HG03439 (cell line): ENCODE data around the gene SAMD4A.

Source experiments
- ATAC-seq: cut with Tn5 transposase; IDR thresholded peaks from one replicate; pipeline ENCODE4 v1.9.1; 2021; ENCODE audit warnings: mild to moderate bottlenecking, moderate library complexity; ENCODE audit not compliant: unreplicated experiment

Gene SAMD4A

DNA sequence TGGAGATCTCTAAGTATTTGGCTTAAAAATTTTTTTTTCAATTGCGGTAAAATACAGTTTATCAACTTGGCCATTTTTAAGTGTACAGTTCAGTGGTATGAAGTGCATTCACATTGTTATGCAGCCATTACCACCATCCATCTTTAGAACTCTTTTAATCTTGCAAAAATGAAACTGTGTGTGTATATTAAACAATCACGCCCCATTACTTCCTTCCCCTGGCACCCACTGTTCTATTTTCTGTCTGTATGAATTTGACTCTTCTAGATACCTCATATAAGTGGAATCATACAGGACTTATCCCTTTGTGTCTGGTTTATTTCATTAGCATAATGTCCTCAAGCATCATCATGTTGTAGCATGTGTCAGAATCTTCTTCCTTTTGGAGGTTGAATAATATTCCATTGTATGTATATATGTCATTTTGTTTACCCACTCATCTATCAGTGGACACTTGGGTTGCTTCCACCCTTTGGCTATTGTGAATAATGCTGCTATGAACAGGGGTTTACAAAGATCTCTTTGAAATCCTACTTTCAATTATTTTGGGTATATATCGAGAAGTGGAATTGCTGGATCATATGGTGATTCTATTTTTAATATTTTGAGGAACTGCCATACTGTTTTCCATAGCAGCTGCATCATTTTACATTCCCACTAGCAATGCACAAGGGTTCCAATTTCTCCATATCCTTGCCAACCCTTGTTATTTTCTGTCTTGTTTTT is 62.9 kb downstream of the SAMD4A start:
- ATAC-seq: no peak

DNA sequence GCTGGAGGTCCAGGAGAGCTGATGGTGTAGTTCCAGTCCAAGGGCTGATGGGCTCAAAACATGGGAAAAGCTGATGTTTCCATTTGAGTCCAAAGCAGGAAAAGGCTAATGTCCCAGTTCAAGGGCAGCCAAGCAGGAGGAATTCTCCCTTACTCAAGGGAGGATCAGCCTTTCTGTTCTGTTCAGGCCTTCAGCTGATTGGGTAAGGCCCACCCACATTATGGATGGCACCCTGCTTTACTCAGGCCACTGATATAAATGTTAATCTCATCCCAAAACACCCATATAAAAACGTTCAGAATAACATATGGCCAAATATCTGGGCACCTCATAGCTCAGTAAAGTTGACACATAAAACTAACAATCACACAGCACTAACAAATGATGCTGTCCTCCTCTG is 64.1 kb downstream of the SAMD4A start:
- ATAC-seq: no peak

DNA sequence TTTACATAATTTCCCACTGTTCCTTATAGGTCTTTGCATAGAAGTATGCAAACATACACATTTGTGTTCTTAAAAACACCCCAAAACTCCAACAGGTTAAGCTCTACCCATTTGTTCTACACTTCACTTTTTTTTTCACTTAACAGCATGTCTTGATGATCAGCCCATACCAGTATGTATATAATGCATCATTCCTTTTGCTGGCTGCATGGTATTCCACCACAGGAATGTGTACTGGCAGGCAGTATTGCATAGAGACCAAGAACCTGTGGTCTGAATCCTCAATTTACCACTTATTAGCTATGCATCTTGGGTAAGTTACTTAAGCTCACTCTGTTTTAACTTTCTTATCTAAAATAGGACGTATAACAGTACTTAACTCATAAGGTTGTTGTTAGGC is 65.5 kb downstream of the SAMD4A start:
- ATAC-seq: no peak

DNA sequence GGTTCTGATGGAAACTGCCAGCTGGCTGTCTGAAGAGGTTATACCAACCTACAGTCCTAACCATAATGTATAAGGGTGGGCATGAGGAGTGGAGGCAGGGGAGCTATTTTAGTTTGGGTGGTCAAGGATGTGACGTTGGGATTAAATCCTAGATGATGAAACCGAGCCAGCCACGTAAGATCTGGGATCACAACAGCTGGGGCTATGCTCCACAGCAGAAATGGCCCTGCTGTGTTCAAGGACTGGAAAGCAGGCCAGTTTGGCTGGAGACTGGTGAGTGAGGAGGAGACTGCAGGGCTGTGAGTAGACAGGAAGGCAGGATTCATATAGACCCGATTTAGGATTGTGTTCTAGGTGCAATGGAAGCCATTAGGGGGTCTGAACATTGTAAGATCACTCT is 66.1 kb downstream of the SAMD4A start:
- ATAC-seq: no peak

DNA sequence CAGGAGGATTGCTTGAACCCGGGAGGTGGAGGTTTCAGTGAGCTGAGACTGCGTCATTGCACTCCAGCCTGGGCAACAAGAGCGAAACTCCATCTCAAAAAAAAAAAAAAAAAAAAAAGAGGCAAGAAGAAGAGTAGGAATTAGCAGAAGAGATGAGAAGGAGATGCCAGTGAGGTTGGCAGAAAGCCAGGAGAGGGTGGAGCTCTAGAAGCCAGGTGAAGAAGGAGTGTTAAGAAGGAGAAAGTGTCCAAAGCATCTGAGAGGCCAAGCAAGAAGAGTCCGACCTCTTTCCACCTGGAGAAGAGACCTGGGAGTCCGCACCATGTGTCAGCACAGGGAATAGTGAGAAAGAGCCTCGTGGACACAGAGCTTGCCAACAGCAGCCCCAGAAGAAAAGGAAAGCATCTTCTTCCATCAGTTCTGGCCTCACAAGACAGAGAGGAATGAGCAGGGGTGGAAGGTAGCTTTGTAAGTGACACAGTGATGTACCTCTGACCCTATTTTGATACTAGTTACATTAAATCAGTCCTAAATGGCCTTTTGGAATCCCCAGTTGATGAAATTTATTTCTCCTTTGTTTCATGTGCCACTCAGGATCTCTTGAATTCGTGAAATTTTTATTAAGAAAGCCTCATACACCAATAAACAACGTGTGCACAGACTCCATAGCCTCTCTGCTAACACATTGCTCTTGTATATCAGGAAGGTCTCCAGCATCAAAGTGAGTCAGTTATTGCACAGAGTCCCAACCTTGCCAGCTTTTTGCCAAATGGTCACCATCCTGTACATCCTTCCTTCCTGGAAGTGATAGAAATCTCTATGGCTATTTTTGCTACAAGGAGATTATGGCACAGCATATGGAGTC is 70.6 kb downstream of the SAMD4A start:
- no peak for ATAC-seq

DNA sequence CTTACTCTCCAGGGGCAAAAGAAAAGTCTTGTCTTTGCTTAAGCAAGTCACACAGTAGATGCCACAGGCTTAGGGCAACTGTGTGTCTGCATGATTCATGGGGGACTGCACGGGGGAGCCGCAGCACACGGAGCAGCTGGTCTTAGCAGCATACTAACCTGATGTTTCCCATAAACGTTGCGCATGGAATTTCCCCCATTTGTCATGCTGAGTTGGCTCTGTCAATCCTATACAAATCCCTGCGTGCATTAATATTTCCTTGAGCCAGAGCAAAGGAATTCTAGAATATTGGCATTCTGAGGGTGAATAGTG is 71.2 kb downstream of the SAMD4A start:
- ATAC-seq: no peak

DNA sequence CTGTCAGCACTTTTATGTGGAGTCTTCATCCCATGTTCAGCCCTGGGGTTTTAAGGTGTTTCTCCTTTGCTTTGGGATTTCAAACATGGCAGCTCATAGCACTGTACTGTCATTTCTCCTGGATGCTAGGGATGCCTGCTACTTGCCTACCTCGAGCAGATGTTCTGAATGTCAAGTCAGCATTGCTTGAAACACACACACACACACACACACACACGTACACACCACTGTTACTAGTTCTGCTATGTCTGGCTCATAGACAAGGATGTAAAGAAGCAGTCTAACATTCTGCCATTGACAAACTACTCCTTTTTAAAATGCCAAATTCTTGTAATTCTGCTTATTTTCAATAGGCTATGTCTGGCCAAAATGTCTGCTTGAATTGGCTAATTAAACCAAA is 72.7 kb downstream of the SAMD4A start:
- no peak for ATAC-seq

DNA sequence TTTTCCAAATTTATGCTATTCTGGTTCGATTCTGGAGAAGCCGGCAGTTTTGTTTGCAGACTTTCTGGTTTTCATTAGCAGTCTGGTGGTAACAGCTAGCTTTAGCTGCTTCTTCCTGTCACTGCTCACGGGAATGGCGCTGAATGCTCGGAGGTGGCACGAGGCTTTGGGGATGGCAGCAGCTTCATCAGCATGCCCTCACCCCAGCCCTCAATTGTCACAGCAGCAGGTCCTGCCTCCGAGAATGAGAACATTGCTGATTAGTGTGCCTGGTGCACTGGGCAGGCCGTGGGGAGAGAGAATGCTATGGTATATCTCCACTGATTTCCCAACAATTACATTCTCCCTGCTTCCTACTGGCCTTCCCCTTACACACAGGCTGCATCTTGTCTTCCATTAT is 73.6 kb downstream of the SAMD4A start:
- ATAC-seq: no peak

DNA sequence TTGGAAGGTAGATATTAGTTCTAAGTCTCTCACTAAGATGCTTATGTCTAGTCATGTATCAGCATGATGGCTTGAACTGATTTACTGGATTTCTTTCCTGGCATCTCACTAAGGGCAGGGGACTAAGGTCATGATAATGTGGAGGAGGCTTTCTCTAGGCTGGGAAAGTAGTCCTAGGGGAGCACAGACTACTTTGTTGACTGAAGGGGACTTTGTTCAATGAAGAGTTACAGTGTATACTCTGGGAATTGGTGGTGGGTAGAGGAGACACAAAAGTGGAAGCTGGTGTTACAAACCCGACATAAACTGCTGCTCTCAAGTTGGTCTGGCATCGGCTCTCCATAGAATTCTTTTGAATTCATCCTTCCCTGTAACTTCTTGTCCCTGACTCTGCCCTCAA is 75.2 kb downstream of the SAMD4A start:
- no peak for ATAC-seq

DNA sequence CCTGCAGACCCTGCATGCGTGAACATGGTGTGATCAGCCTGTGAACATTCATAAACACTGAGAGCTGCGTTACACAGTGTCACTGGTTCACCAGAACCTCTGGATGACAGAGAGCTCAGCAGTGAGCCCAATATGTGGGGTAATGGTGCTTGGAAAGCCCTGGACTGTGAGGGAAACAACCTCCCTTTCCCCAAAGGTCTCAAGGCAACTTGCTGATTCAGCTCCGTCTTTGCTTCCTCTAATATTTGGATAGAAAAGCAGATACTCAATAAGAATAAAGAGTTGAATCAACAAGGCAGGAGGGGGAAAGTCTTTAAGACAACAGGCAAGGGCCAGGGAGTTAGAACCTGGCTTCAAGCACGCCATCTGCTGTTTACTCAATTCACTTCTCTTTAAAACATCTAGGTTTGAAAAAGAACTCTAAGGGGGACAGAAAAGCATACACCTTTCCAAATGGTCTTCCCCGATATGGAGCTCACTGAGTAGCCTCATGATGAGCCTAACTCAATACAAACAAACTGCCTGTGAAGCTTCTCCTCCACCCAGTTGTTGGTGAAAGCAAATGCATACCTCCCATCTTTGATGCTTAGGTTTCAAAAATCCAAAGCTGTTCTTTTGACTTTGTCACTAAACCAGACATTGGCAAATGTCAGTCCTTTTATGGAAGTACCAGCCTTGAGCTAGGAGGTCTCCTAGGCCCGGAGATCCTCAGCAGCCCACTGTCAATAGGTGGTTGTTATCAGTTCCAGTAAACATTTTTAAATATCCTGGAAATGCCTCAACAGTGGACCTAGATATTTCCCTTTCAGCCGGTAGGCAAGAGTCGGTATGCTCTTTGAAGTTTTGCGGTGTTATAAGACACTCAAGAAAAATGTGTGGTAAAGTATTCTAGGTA is 76.1 kb downstream of the SAMD4A start:
- no peak for ATAC-seq

DNA sequence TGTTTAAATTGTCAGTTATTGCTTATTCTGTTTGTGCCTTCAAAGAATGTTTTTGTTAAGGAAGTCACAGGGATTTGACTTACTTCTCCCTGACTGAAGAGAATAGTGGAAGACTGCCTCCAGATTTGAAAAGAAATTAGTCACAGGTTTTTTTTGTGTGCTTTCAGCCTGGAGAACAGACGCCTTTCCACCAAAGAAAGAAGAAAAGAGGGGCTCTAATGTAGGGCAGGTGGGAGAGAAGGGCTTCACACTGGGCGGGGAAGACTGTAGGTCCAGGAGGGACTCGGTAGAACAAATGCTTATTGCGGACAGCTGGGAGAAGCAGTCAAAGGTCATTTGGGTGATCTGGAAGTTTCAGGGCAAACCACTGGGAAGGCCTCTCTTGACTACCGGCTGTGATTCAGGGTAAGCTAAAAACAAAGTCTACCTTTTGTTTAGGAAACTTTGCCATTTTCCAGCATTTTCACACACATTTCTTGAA is 76.8 kb downstream of the SAMD4A start:
- no peak for ATAC-seq

DNA sequence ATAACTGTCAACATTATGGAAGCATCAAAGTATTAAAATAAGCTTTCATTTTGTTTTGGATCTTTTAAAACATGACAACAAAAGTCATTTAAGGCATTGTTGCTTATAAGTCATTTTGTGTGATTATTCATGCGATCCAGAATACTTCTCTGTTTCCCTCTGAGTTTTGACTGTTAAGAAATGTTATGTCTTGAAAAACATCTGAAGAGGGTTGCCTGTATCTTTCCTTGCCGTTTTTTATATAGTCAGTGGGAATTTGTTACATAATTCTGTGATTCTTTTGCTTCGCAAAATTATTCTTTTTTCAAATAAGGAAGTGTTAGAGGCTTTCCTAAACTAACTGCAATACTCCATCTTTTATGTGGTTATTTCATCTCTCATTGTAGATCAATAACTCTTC is 78.7 kb downstream of the SAMD4A start:
- ATAC-seq: no peak

DNA sequence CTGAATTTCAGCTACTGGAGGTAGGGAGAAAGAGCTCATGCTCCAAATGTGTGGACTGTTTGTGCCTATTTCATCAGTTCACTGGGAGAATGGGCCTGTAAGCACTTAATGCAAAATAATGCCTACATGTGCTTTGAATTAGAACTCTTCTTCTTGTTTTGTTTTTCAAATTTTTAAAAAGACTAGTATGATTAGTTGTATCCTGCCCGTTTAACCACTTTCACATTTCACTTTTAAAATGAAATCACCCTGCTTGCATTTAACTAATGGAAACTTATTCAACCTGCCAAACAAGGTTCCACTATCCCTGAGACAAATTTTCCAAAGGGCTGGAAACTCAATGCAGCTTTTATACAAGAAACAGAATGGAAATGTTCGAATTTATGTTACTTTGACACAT is 79.7 kb downstream of the SAMD4A start:
- no peak for ATAC-seq

DNA sequence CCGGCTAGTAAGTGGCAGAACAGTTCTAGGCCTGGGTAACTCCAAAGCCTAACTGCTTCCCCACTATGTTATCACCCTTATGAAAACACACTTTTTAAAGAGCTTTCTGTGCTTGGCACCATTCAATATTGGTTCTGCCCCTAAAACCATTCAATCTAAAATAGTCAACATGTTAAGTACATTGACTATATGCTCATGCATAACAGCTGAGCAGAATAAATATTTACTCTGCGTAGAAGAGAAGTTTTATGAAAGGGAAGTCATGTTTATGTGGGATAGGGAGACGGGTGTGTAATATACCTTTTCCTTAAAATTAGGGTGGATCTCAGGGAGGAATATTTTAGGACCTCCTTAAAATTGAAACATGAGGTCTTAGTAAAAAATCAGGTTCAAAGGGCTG is 80.5 kb downstream of the SAMD4A start:
- no peak for ATAC-seq

DNA sequence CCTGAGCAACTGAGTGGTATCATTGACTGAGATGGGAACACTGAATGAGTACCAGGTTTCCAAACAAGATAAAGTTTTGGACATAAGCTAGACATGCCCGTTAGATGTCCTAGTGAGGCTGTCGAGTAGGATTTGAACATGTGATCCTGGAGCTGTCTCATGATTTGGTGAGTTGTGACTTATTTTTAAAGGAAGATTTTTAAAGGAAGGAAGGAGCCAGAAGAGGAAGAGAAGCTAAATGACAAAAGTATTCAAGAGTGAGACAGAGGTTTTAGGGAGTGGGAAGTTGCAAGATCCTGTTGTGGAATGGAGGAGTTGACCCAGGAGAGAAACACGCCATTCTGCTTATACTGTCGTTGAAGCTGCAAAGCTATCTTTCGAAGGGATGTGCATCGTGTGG is 82.1 kb downstream of the SAMD4A start:
- ATAC-seq: no peak

DNA sequence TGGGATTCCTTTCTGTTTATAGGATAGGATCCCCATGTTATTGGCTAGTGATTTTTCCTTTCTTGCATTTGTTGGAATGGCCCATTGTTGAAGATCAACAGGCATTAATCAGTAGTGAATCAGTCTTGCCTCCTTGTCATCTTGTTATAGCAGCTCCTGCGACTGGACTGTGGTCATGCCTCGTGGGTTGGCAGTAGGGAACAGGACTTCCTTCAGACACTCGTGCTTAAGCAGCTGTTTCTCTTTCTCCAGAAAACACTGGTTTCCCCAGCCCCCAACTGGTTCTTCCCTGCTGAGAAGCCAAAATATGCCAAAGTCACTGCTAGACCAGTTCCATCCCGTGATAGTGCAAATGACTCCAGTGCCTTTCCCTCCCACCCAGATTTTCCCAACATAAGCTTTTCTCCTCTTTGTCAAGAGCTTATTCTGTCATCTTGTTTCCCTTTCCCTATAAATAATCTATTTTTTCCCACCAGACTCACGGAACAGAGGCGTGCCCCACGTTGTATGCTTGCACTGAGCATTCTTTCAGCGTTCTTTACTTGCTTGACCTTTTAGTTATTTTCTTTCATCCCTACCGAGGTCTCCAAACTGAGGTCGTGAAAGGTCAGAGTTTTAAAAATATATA is 83.5 kb downstream of the SAMD4A start:
- ATAC-seq: no peak

DNA sequence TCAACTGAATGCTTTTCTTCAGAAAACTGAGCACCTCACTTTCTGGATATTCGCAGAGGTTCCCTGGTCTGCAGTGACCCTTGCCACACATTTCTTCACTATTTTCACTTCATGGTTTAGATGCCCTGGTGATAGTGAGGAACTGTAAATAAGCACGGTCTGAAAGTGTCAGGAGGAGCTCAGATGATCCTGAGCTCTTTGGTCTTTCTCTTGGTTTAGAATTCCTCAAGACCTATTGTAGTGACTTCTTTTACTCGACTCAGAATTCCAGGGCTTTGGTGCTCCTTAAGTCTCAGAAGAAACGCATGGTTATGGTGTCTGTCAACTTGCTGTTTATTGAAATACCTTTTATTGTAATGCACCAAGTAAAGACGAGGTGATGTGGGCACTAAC is 84.0 kb downstream of the SAMD4A start:
- ATAC-seq: no peak

DNA sequence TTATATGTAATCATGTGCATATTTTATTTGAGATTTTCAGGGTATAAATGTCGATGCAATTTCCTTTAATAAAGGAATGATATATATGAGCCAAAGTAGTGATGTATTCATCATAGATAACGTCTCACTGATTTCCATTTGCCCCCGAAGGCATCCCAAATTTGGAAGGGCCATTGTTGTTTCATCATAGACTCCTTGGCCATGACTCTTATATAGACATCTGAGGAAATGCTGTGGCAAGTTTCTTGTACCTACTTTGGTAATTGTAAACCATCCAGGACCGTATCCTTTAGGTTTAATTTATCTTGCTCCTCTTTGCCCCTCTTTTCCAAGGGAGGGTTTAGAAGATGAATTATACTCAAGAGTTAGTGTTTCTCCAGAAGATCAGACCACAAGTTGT is 84.7 kb downstream of the SAMD4A start:
- no peak for ATAC-seq

DNA sequence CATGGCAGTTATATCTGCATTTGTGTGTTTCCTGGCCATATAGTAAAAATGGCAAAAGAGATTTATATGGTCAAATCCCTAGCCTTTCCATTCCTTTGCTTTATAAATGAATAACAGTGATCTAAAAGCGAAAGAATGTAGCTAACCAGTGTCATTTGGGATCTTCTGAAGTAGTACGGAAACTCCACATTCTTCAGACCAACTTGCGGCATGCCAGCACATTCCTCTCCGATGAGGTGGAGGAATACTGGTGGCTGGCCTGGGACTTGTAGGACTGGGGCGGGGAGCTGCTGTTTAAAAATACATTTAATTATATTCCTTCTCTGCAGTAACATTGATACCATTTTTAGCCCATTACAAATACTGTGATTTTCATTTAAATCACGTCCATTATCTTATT is 85.3 kb downstream of the SAMD4A start:
- no peak for ATAC-seq

DNA sequence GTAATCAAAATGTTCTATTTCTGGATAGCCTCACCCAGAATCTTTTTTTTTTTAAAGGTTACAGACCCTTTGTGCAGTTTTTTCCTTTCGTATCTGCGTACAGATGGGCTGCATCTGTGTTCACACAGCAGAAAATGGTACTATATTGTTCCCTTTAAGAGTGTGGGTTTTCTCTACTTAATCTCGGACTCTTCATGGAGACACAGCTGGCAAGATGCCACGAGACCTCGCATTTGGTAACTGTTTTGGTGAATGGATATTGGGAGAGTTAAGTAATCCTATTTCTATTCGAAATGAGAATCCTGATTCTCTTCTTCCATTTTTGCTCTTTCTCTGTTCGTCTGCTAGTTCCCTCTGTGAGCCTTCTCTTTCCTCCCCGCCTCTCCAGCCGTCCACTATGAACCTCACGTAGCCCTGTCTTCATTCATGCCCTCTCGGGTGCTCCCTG is 85.7 kb downstream of the SAMD4A start:
- no peak for ATAC-seq
